HG02870 (cell line): ENCODE measurements around the gene ARID3C.

Experiments used
- ATAC-seq: cut with Tn5 transposase; IDR thresholded peaks from one replicate; pipeline ENCODE4 v1.9.1; 2021; ENCODE audit warnings: mild to moderate bottlenecking, moderate library complexity; ENCODE audit not compliant: unreplicated experiment

ARID3C gene

GRCh38 chr9:34599546-34599945, 29.3 kb downstream of the ARID3C start:
- no peak for ATAC-seq

- no peak for ATAC-seq
Measured at GRCh38 chr9:34594177-34594576, 34.7 kb downstream of the ARID3C start.

- ATAC-seq, result no peak
Measured at GRCh38 chr9:34592895-34593601, 35.8 kb downstream of the ARID3C start.

DNA sequence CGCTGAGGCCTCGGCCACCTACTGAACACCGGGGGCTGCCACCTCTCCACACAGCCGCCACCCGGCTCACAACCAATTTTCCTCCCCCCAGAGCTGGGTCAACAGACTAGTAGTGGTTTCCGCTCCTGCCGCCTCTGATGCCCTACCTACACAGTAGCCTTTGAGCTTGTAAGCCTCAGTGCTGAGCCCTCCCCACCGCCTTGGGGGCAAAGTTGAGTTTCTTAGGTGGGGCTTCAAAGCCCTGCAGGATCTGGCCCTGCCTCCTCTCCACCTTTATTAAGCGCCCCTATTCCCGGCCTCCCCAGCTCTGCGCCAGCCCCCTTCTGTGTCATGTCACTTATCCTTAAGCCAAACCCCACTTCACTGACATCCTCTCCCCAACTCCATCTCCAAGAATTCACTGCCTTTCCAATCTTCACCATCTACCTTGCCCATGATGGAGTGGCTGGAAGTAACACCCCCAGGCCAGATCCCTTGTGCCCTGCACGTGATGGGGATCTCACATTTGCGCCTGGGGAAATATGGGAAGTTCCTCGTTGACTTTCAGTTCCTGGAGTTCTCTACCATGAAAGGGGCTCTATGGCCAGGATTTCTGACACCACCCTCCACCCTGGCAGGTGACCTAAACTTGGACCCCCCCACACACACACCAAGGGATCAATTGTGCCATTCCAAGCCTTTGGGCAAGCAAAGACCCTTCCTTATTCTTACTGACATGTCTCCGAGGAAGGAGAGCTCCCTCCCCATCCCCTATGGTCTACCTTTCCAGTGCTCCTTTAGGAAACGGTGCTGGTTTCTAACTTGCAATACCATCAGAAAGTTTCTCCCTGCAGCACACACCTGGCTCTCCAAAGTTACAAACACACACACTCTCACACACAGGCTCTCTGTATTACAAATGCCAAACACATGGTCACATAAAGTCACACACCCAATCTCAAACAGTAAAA, 36.7 kb downstream of the ARID3C start:
- no peak for ATAC-seq

GRCh38 chr9:34591248-34591916, 37.5 kb downstream of the ARID3C start:
- no peak for ATAC-seq

DNA sequence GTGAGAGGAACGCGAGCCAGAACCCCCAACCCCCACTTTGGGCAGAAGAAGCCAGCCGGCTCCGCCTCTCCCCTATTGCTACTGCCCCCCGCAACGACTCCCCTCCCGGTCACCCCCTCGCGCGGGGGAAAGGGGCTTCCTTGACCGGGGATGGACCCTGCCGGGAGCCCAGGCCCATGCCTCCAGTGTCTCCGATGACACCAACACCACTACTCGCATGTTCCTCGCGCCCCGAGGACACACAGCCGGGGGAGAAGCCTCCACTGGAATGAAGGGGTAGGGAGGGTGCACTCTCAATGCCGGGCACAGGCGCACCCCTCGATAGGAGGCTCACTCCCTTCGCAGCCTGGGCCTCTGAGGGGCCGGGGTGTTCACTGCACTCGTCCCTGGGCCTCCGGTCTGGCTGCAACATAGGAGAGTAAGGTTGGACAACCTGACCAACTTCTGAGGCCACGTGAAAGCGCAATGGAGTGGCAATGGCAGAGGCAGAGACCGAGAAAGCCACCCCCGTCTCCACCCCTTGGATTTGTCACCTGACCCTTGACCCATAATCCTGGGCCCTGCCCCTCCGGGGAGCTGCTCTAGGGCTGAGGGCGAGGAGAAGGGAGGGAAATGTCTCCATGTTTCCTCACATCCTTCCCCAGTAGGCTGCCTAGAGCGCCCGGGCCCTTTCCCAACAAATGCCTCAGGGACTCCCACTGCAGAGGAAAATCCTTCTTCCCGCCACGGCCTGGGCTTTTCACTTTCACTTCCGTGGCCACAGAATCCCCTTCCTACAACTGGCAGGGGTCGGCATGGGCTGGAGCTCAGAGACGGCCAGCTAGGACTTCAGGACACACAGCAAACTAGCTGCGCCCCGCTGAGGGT, 38.3 kb downstream of the ARID3C start:
- ATAC-seq, result no peak

DNA sequence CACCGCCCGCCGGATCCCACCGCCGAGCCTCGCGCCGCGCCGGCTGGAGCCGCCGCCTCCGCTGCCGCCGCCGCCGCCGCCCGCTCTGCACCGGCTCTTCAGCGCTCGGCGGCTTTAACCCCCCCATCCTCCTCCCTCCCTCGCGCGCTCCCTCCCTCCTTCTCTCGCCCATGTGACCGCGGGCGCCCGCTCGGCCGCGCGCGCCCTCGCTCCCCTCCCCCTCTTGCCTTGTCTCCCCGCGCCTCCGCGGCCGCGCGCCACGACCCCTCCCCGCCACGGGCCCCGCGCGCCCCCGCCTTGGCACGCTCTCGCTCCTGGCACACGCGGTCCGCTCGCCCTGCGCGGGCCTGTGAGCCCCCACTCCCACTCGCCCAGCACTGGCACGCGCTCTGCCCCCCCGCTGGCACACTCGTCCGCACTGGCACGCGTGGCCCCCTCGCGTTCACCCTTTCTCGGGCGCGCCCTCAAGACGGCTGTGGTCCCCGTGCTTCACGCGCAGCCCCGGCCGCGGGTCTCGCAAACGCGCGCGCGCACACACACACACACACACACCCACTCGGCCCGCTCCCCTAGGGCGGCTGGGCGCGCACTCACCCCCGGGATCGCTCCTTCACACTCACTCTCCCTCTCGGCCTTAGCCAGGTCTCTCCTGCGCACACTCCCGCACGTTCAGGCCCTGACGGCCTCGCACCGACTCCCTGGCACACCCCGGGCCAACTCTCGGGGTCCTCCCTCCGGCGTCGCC, 39.1 kb downstream of the ARID3C start, which contains the start of gene CNTFR:
Gene CNTFR, minus strand, starts transcription at position 89 of the 745 bp plus-strand sequence. CDS start 20,743 bp downstream, outside the sequence.
- ATAC-seq, result no peak

DNA sequence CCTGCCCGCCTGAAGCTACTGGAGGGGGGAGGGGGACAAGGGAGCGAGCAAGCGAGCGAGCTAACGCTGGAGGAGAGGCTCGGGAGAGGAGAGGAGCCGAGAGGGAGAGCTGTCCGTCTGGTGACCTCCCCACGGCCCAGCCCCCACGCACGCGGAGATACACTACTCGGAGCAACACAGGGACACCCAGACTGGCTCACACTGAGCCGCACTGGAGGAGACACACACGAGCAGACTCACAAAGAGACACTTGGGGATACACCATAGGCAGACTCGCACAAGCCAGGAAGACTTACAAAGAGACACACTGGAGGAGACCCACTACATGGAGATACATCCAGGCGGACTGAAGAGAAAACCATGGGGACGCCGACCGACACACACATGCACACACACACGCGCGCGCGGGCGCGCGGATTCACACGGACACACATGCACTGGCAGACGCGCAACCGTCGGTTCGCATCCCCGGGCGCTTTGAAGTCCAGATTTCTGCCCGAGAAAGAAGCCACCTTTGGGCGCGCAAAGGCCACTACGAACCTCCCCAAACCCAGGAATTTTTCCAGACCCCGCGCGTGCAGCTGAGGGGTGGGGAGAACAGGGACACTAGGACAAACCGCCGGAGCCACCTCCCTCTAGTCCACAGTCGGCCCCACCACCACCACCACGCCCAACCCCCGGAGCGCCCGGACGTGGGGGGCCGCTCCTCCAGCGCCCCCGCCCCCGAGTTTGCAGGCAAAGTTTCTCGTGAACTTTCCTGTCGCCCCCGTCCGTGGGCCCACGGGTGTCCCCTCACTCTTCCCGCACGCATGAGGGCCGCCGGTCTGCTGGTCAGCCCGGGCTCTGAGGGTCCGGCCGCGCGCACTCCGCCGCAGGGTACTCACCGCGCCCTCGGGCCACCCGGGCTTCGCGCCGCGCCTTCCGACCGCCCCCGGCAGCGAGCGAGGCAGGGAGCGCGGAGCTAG, 39.9 kb downstream of the ARID3C start:
- ATAC-seq, result no peak

GRCh38 chr9:34587271-34587670, 41.6 kb downstream of the ARID3C start:
- no peak for ATAC-seq

DNA sequence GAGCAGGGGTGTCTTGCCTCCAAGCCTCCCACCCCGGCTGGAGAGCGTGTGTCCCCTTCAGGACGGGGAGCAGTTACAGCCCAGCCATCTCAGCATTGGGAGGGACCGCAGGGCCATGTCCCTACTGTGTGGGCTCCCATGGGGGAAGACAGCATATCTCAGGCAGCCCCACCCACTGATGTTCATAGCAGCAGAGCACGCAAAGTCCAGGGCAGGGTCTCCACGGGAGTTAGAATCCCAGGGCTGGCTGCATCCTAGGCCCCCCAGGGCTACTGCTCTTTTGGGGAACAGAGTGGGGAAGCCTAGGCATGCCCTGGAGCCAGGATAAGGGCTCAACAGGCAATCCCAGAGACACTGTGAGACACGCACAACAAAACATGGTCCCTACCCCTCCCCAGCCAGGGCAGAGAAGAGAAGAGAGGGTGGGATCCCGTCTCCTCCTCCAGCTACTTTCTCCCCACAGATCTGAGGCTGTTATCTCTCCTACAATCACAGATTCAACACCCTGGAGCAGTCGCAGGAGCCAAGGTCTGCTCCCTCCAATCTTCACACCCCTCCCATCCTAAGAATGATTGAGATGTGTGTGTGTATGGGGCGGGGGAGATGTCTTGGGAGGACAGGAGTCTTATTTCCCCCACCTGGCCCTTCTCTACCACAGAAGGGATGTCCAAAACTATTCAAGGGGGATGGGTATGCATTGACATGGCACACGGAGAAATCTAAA, 42.8 kb downstream of the ARID3C start:
- no peak for ATAC-seq

GRCh38 chr9:34584970-34585369, 43.9 kb downstream of the ARID3C start:
- no peak for ATAC-seq

DNA sequence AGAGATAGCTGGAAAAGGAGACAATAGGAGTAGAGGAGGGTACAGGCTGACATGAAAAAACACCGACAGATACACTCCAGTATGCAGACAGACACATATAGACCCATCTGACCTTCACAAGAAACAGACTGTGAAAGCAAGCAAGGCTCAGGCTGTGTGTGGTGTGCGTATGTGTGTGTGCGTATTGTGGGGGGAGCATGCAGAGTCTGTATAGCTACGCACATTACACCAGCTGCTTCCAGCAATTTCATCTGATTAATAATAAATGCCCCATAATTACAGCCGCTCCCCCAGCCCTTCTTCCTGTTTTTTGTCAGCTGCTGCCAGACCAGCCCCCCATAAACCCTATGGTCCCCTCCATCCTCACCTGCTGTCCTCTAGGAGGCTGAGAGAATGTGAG, 46.1 kb downstream of the ARID3C start:
- ATAC-seq, result no peak

DNA sequence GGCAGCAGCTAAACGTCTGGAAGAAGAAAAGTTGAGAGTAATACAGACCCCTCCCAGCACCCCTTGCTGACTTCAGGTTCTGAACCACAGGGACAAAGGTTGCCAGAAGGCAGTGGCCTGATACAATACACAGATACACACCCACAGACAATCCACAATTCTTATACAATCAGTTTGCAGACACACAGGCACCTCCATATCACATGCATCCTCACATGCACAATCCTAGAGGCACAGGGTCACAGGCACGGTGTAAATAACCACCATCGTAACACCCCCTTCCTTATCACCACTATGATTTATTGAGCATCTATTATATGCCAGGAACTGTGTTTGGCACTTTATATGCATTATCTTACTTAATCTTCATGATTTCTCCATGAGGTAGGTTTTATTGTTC, 47.5 kb downstream of the ARID3C start:
- no peak for ATAC-seq

GRCh38 chr9:34580358-34580757, 48.5 kb downstream of the ARID3C start:
- ATAC-seq, result no peak

GRCh38 chr9:34579808-34580163, 49.1 kb downstream of the ARID3C start:
- no peak for ATAC-seq

- ATAC-seq, result no peak
Measured at GRCh38 chr9:34579104-34579807, 49.6 kb downstream of the ARID3C start.
